KOPT-K1 (cell line): ENCODE results near the gene IFIT1B.
"Not testable (repeated sequence)": the region's sequence is repeated elsewhere in the genome, so short reads cannot be mapped to it uniquely, and the experiment has no call there.

ENCODE experiments used
- H3K27ac ChIP-seq: fragments of 200-600 bp; sonication (generic); 2 replicates; pipeline ENCODE4 v1.5.1; 2016; ENCODE audit warnings: antibody characterized with exemption, mild to moderate bottlenecking, low read depth, low read length; ENCODE audit not compliant: poor library complexity, severe bottlenecking
- H3K36me3 ChIP-seq: fragments of 200-600 bp; sonication (generic); 2 replicates; pipeline ENCODE4 v1.5.1; 2017; ENCODE audit warnings: antibody characterized with exemption, mild to moderate bottlenecking, low read length, moderate library complexity; ENCODE audit not compliant: insufficient read depth
- H3K9me3 ChIP-seq: fragments of 200-600 bp; sonication (generic); 2 replicates; pipeline ENCODE4 v1.5.1; 2017; ENCODE audit warnings: antibody characterized with exemption, low read length, mild to moderate bottlenecking; ENCODE audit not compliant: insufficient read depth, poor library complexity, severe bottlenecking

The IFIT1B gene

DNA sequence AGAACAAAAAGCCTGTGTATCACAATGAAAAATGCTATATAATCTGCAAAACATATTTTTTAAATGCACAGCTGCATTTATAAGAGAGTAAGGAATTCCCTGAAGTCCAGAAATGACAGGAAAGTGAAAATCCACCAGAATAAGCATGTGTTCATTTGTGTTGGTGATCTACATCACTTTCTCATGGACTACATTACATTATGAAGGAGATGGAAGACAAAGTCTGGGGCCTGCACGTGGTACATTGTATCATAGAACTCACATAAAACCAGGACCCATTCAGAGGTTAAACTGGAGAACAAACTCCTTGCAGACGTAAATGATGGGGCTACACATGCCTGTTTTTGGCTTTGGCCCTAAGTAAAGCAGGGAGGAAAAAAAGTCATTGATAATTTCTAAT lies 33.7 kb upstream of the IFIT1B start:
- Histone ChIP-seq H3K9me3 (no peaks in the 10 kb centered on the region), H3K27ac (no peak overlapping the region), H3K36me3 (peaks cover 10% of the 10 kb centered on the region)

- H3K36me3 ChIP-seq = no peaks in the 10 kb centered on the region
- H3K9me3 ChIP-seq = no peaks in the 10 kb centered on the region
- H3K27ac ChIP-seq = no peak overlapping the region
Observed at GRCh38 chr10:89345367-89346000, 32.4 kb upstream of the IFIT1B start.

GRCh38 chr10:89346405-89347254 lies 31.2 kb upstream of the IFIT1B start:
- H3K36me3 ChIP-seq = no peaks in the 10 kb centered on the region
- H3K27ac ChIP-seq = no peak overlapping the region
- no peaks in the 10 kb centered on the region for H3K9me3 ChIP-seq

- Histone ChIP-seq H3K9me3 (no peaks in the 10 kb centered on the region), H3K36me3 (no peaks in the 10 kb centered on the region), H3K27ac (no peak overlapping the region)
Observed at GRCh38 chr10:89347701-89348457, 30.0 kb upstream of the IFIT1B start.

GRCh38 chr10:89348481-89348880 lies 29.4 kb upstream of the IFIT1B start:
- H3K9me3 ChIP-seq = no peaks in the 10 kb centered on the region
- no peak overlapping the region for H3K27ac ChIP-seq
- no peaks in the 10 kb centered on the region for H3K36me3 ChIP-seq

- H3K27ac ChIP-seq = no peak overlapping the region
- H3K9me3 ChIP-seq = no peaks in the 10 kb centered on the region
- no peaks in the 10 kb centered on the region for H3K36me3 ChIP-seq
Observed at GRCh38 chr10:89348975-89349374, 28.9 kb upstream of the IFIT1B start.

DNA sequence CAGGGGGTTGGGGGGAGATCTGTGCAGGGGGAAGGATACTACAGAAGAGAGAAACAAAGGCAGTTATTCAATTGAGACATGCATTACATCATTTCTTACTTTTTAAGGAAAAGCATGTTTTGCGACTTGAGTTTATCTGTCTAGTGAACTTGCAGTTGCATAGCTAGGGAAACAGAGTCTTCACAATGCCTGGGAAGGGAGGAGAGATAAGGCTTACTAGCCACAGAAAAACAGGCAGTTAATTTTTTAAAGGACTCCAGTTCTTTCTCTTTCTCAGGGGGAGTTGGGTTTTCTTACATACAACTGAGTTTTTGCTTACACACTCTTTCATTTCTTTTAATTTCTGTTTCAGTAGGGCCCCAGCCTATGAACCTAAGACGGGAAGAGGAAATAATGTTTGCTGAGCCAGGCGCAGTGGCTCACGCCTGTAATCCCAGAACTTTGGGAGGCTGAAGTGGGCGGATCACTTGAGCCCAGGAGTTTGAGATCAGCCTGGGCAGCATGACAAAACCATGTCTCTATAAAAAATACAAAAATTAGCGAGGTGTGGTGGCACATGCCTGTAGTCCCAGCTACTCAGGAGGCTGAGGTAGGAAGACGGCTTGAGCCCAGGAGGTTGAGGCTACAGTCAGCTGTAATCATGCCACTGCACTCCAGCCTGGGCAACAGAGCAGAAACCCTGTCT lies 27.1 kb upstream of the IFIT1B start:
- not testable (repeated sequence) for H3K36me3 ChIP-seq, H3K27ac ChIP-seq, H3K9me3 ChIP-seq

DNA sequence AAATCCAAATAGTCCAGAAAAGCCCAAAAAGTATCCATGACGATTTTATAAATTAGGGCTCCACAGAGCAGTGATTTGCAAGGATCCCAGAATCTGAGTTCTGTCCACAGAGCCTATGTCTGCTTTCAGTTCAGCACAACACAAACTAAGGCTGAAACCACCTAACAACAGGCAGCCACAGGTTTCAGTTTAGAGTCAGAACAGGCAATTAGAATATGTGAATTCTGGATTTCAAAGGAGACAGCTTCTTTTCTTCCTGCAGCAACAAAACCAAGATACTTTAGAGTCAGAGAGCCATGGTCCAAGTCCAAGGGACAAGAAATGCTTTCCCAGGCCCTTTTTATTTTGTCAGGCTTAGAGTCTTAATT lies 26.5 kb upstream of the IFIT1B start:
- no peaks in the 10 kb centered on the region for H3K9me3 ChIP-seq
- no peaks in the 10 kb centered on the region for H3K36me3 ChIP-seq
- H3K27ac ChIP-seq = no peak overlapping the region

DNA sequence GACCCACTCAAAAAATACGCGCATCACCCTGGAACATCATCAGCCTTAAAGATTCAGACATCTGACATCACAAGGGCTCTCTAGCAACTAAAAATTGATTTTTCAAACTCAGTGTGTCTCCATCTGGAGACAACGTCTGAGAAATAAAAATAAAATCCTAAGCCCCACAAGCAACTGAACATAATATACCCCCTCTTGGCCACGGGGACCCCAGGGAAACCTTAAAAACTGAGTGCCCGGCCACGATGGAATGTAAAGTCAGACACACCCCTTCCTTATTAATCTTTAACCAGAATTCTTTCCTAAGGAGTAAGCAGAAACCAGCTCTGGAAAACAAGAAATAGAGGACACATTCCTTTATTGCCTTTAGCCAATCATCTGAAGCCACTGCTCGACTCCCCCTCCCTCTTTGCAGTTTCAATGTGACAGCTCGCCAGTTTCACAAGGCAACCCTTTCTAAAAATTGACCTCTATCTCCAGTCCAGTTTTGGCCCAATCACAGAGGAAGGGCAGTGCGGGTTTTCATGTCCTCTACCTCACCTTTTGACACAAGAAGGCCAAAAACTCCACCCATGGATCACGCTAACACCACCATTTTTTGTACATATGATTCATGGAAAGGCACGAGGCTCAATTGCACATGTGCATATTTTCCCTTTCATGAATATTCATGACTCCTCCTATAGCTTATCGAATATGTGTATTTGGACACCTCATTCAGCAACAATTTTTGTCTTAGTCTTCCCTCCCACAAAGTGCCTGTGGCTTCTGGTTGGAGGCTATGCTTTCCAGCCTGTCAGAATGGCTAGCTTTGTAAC lies 25.9 kb upstream of the IFIT1B start:
- H3K9me3 ChIP-seq = no peaks in the 10 kb centered on the region
- H3K27ac ChIP-seq = no peak overlapping the region
- no peaks in the 10 kb centered on the region for H3K36me3 ChIP-seq

DNA sequence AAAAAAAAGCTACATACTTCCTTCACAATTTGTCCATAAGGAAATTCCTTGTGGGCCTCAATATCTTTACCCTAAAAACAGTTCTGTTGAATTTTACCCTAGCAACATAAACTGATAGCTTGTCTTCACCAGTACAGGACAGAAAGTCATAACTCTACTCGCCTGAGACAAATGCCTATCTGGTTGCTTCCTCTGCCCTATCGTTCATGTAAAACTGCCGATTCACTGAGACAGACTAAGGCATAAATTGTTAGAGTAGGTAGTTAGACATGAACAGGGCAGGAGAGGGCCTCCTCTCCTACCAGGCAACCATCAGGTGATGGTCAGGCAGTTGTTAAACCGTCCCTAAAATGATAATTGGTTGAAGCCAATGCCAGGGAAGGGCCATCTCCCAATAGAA lies 25.1 kb upstream of the IFIT1B start:
- Histone ChIP-seq H3K36me3 (no peaks in the 10 kb centered on the region), H3K27ac (no peak overlapping the region)

DNA sequence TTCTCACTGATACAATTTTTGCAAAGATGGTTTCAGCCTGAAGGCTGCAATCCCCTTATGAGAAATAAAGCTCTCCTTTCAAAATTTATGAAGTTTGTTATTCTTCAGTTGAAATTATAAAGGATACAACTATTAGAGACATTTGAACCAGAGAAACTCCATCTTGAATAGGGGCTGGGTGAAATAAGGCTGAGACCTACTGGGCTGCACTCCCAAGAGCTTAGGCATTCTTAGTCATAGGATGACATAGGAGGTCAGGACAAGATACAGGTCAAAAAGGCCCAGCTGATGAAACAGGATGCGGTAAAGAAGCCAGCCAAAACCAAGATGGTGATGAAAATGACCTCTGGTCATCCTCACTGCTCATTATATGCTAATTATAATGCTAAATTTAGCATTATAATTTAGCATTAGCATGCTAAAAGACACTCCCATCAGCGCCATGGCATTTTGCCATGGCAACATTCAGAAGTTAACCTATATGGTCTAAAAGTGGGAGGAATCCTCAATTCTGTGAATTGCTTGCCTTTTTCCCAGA lies 22.4 kb upstream of the IFIT1B start:
- H3K9me3 ChIP-seq = no peaks in the 10 kb centered on the region
- no peaks in the 10 kb centered on the region for H3K36me3 ChIP-seq
- no peak overlapping the region for H3K27ac ChIP-seq

More for the DNA sequence above, 25.1 kb upstream of the IFIT1B start:
- no peaks in the 10 kb centered on the region for H3K9me3 ChIP-seq

- Histone ChIP-seq H3K27ac (no peak overlapping the region), H3K9me3 (no peaks in the 10 kb centered on the region), H3K36me3 (no peaks in the 10 kb centered on the region)
Observed at GRCh38 chr10:89357096-89357495, 20.8 kb upstream of the IFIT1B start.

DNA sequence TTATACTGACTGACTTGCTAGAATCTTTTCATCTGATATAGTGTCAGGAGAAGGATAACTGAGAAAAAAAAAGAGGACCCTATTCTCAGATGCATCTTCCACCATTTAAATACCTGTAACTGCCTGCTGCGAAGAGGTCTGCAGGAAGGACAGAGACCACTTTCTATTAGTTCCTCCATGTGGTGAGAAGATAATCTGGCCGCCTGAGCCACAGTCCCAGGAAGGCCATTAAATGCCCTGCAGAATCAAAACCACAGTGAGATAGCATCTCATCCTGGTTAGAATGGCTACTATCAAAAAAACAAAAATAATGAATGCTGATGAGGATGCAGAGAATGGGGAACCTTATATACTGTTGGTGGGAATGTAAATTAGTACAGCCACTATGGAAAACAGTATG lies 19.9 kb upstream of the IFIT1B start:
- H3K27ac ChIP-seq = no peak overlapping the region
- H3K36me3 ChIP-seq = no peaks in the 10 kb centered on the region
- H3K9me3 ChIP-seq = no peaks in the 10 kb centered on the region

- no peak overlapping the region for H3K27ac ChIP-seq
- H3K36me3 ChIP-seq = no peaks in the 10 kb centered on the region
Observed at GRCh38 chr10:89360157-89360556, 17.7 kb upstream of the IFIT1B start.

More at GRCh38 chr10:89360157-89360556, 17.7 kb upstream of the IFIT1B start:
- H3K9me3 ChIP-seq = no peaks in the 10 kb centered on the region
